Mesothelial cell of epicardium (in vitro differentiated cells): Measurements from ENCODE around the gene ISCA2. TPM values are rescaled to one million over a fixed set of nuclear protein-coding genes. Genes with fewer than 3 reads are reported as not detected.
"Not testable (repeated sequence)": the region's sequence is repeated elsewhere in the genome, so short reads cannot be mapped to it uniquely, and the experiment has no call there.

Experiments
- DNase-seq, 2 experiments: peaks; one replicate each; pipeline ENCODE4 v3.0.0; 2021; ENCODE audit warnings: low spot score in 2 of 2; ENCODE audit not compliant: unreplicated experiment in 2 of 2
- H3K27ac Mint-ChIP-seq: 2 replicates; pipeline ENCODE4 v1.8.0; 2021; ENCODE audit warnings: mixed read lengths
- H3K27me3 Mint-ChIP-seq: 2 replicates; pipeline ENCODE4 v1.8.0; 2021; ENCODE audit warnings: low read depth, mixed read lengths
- H3K36me3 Mint-ChIP-seq: 2 replicates; pipeline ENCODE4 v1.8.0; 2021; ENCODE audit warnings: mixed read lengths
- H3K4me1 Mint-ChIP-seq: 2 replicates; pipeline ENCODE4 v1.8.0; 2021; ENCODE audit warnings: mixed read lengths
- H3K4me3 Mint-ChIP-seq: 2 replicates; pipeline ENCODE4 v1.8.0; 2021; ENCODE audit warnings: mild to moderate bottlenecking, moderate library complexity, mixed read lengths
- H3K9me3 Mint-ChIP-seq: 2 replicates; pipeline ENCODE4 v1.8.0; 2021; ENCODE audit warnings: mixed read lengths
- CTCF ChIP-seq: fragments of 200-600 bp; sonication (generic); IDR thresholded peaks from one replicate; pipeline ENCODE4 v1.5.0; 2021; ENCODE audit warnings: antibody characterized with exemption; ENCODE audit not compliant: unreplicated experiment
- total RNA-seq: library from RNA; stranded (reverse); gene quantifications from 3 replicates; pipeline ENCODE4 v1.2.1, GENCODE V29; 2021

Gene ISCA2, protein sequence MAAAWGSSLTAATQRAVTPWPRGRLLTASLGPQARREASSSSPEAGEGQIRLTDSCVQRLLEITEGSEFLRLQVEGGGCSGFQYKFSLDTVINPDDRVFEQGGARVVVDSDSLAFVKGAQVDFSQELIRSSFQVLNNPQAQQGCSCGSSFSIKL
- total RNA-seq, result 24.0 to 25.4 TPM (median 24.1 TPM) in 3 replicates

- peak; percentile 97 to 99 for DNase-seq
- no peak for TF ChIP-seq CTCF
- Mint-ChIP-seq H3K4me3 (no peak within 1 kb of the TSS), H3K27me3 (no peaks in the 10 kb centered on the region), H3K27ac (peak within 1 kb of the TSS; percentile 90), H3K4me1 (peaks cover 30% of the 10 kb centered on the region), H3K9me3 (no peaks in the 10 kb centered on the region), H3K36me3 (no peaks in the 10 kb centered on the region)
These were observed at the start of gene ISCA2 for GRCh38 chr14:74493343-74494261. ISCA2 (plus strand) TSS chr14:74493765; CDS start chr14:74493775, 10 bp downstream.

GRCh38 chr14:74444866-74445265 is 48.7 kb upstream of the ISCA2 start:
- H3K27ac Mint-ChIP-seq, result no peak overlapping the region
- H3K27me3 Mint-ChIP-seq, result peaks cover 3% of the 10 kb centered on the region
- no peaks in the 10 kb centered on the region for H3K36me3 Mint-ChIP-seq
- DNase-seq, result no peak
- H3K4me3 Mint-ChIP-seq, result no peak overlapping the region
- no peaks in the 10 kb centered on the region for H3K4me1 Mint-ChIP-seq
- TF ChIP-seq CTCF, result no peak
- H3K9me3 Mint-ChIP-seq, result peaks cover 6% of the 10 kb centered on the region

DNA sequence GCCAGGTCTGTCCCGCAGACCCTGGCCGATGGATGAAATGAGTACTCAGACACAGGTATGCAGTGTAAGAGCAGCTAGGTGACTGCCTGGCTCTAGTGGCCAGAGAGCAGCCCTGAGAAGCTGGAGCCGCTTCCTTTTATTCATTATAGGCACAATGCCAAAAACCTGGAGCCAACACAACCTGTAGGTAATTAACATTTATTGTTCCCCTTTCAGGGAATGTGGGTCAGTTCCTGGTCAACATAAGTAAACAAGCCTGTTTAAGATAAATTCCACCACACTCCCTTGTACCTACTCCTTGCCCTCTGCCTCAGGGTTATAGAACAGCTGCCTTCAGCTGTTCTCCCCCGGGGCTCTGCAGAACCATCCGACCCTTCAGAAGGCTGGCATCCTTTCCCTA is 39.2 kb upstream of the ISCA2 start:
- not testable (repeated sequence) for H3K36me3 Mint-ChIP-seq, H3K27me3 Mint-ChIP-seq, H3K4me1 Mint-ChIP-seq

DNA sequence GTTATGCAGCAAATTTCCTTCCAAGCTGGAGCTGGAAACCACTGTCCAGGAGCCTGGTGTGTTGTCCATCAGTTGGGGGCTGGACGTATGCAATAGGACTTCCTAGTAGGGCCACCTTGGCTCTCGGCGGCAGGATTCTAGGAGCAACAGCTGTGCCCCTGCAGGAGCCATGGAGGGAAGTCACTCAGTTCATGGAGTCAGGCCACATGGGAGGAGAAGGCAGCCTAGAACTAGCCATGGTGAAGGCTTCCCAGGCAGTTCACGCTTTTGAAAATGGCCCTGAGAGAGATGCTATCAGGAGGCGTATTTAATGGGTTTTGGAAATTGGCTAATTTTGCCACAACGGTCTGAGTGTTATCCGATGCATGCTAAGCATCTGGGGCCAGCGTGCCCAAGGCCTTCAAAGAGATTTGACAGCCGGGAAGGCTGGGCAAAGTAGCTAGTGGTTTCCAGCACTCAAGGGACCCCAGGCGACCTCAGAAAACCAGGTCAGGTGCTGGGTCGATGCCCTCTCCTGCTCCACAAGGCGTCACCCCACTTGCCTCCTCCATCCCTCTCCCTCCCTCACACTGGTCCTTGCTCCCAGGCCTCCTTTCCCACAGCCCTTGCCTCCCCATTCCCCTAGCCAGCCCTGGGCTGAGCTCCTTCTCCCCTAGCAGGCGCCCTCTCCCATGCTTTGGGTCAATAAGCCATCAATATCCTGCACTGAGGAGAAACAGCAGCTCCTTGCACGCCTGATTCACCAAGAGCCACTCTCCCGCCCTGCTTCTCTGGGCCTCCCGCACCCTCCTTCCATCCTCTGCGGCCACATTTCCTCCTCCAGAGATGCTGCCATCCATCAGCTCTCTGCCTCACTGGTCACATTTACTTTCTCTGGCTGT is 36.6 kb upstream of the ISCA2 start:
- Mint-ChIP-seq H3K27ac (no peak overlapping the region), H3K36me3 (peaks cover 4% of the 10 kb centered on the region), H3K4me1 (peaks cover 2% of the 10 kb centered on the region), H3K27me3 (peaks cover 3% of the 10 kb centered on the region), H3K9me3 (peaks cover 7% of the 10 kb centered on the region), H3K4me3 (no peak overlapping the region)
- no peak for DNase-seq
- TF ChIP-seq CTCF, result no peak

More for the DNA sequence above, 39.2 kb upstream of the ISCA2 start:
- DNase-seq, H3K9me3 Mint-ChIP-seq, H3K27ac Mint-ChIP-seq, H3K4me3 Mint-ChIP-seq: not testable (repeated sequence)

DNA sequence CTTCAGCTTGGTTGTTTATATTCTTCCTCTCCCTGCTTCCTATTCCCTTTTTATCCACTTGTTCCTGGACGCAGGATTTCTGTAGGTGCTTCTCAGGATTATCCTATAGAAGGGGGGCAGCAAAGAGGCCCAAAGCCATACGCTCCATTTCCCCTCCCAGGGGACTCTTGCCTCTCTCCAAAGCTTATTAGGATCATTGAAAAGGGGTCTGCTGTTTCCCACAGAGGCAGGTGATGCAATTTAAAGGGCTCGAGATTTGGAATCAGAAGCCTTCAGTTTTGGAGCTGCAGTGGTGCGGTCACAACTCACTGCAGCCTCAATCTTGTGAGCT is 36.0 kb upstream of the ISCA2 start:
- H3K27me3 Mint-ChIP-seq, result peaks cover under 1% of the 10 kb centered on the region
- no peak for DNase-seq
- no peak overlapping the region for H3K4me3 Mint-ChIP-seq
- TF ChIP-seq CTCF, result no peak
- peaks cover 7% of the 10 kb centered on the region for H3K9me3 Mint-ChIP-seq
- peaks cover 4% of the 10 kb centered on the region for H3K36me3 Mint-ChIP-seq
- no peak overlapping the region for H3K27ac Mint-ChIP-seq
- peaks cover 2% of the 10 kb centered on the region for H3K4me1 Mint-ChIP-seq
